Dendritic cell treated with granulocyte-macrophage colony-stimulating factor and Interleukin-4, amounts not matched to agents 40 ng/mL and 50 ng/mL, for 4 days (primary cell): ENCODE results near the gene FDXACB1.

Experiments used
- H3K27ac Mint-ChIP-seq: one replicate; pipeline ENCODE4 v1.8.0; 2022; ENCODE audit warnings: mild to moderate bottlenecking, mixed read lengths
- H3K27me3 Mint-ChIP-seq: one replicate; pipeline ENCODE4 v1.8.0; 2022; ENCODE audit warnings: mild to moderate bottlenecking, mixed read lengths
- H3K36me3 Mint-ChIP-seq: one replicate; pipeline ENCODE4 v1.8.0; 2022; ENCODE audit warnings: low read depth, mixed read lengths
- H3K4me1 Mint-ChIP-seq: one replicate; pipeline ENCODE4 v1.8.0; 2022; ENCODE audit warnings: low read depth, mixed read lengths
- H3K4me3 Mint-ChIP-seq: one replicate; pipeline ENCODE4 v1.8.0; 2022; ENCODE audit warnings: mild to moderate bottlenecking, moderate library complexity, mixed read lengths
- H3K9me3 Mint-ChIP-seq: one replicate; pipeline ENCODE4 v1.8.0; 2022; ENCODE audit warnings: mixed read lengths
- intact Hi-C: fragments of 100-400 bp; cut with micrococcal nuclease; formaldehyde crosslinking; loops from one replicate; pipeline ENCODE4 v1.15.0; 2022

FDXACB1 gene

DNA sequence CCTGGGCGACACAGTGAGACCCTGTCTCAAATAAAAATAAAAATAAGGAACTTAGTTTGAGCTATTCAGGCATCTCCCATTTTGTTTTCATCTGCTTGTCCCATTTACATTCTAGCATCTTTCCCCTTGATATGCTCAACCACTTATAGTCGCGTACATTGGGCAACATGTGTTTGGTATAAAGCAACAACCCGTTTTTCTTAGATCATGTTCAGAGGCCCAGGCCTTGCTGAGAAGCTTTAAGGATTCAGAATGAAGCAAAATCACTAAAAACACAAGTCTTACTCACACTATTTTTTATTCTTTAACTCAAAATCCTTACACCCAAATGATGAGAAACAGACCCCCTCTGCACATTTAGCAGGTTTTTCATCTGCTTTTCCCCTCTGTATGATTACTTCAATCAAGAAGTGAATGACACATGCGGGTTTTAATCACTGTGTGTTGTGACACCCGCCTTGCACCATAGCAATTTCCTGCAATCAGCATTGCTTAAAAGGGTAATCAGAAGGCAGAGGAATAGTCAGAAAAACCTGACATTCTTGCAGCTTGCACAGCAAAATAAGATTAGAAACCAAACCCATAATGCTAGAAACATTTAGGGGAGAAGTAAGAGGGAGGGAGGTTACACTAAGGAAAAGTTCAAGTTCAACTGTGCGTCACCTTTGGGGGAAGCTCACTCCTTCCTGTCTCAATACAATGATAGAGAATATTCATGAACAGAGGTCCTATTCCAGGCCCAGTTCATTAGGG, 33.5 kb downstream of the FDXACB1 start:
- no peak overlapping the region for H3K4me3 Mint-ChIP-seq
- H3K4me1 Mint-ChIP-seq: peaks cover 50% of the 10 kb centered on the region
- H3K27ac Mint-ChIP-seq: no peak overlapping the region
- H3K27me3 Mint-ChIP-seq: no peaks in the 10 kb centered on the region
- intact Hi-C loops: no loop called here
- no peaks in the 10 kb centered on the region for H3K9me3 Mint-ChIP-seq
- peaks cover 34% of the 10 kb centered on the region for H3K36me3 Mint-ChIP-seq

DNA sequence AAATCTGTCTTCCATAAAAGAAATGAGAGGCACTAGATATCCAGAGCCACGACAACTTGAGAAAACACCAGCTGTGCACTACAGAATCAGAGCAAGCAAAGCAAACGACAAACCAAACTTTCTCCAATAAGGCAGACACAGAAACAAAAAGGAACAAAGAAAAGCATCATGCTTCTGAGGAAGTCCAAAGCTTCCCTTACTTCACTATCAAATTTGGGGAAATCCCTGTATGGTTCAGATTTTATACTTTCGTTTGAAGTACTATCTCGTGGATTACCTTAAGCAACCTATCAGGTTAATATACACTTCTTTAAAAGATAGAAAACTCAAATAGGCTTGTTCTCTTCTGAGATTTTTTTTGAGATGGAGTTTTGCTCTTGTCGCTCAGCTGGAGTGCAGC, 35.3 kb downstream of the FDXACB1 start:
- peak overlapping the region; percentile 74 for H3K27ac Mint-ChIP-seq
- H3K4me3 Mint-ChIP-seq: peak overlapping the region; percentile 32
- H3K9me3 Mint-ChIP-seq: no peaks in the 10 kb centered on the region
- intact Hi-C loops: loop anchor here (5.0 kb wide), 2 partner anchors 66 to 241 kb away; partner anchors contain the start of gene SIK2
- peaks cover 50% of the 10 kb centered on the region for H3K4me1 Mint-ChIP-seq
- H3K36me3 Mint-ChIP-seq: peaks cover 22% of the 10 kb centered on the region
- H3K27me3 Mint-ChIP-seq: no peaks in the 10 kb centered on the region

DNA sequence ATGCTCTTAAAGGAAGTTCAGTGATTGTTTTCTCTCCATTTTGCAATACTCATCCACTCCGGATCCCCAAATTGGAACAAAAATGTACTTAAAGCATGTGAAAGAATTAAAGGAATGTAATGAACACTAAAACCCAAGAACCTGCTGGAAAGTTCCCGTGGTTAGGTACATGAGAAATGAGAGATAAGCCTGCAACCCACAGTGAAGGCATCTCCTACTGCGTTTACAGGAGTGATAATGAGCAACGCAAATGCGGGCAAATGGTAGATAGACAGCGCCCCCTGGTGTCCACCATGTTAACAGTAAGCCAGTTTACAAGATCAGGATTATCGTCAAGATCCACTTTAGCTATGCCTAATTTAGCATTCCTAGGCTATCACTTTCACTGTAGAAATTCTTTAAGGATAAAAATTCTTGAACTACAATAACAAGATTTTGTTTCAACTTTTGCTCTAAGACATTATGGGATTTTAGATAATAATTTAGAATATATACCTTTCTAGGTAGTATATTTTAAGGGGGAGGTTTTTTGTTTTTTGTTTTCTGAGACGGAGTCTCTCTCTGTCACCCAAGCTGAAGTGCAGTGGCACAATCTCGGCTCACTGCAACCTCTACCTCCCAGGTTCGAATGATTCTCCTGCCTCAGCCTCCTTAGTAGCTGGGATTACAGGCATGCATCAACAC, 37.5 kb downstream of the FDXACB1 start:
- H3K27ac Mint-ChIP-seq: no peak overlapping the region

DNA sequence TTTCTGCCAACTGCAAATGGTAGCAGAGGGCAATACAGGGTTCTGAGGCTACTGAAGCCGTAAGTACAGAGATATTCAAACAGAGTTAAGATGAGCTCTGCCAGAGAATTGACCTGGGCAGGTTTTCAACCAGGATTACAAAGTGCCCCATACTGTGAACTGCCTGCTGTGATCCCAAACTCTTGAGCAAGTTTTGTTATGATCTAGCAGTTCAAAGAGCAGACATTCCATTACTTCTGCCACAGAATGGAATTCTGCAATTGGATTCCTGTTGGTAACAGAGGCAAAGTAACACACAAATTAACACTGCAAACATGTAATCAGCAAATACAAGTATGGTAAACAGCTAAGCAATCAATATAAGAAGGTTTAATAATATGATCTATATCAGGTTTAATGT, 38.8 kb downstream of the FDXACB1 start:
- Mint-ChIP-seq H3K9me3 (no peaks in the 10 kb centered on the region), H3K27ac (no peak overlapping the region), H3K4me3 (no peak overlapping the region), H3K27me3 (no peaks in the 10 kb centered on the region), H3K36me3 (peaks cover 28% of the 10 kb centered on the region), H3K4me1 (peaks cover 21% of the 10 kb centered on the region)
- intact Hi-C loops: loop anchor here (5.0 kb wide), 2 partner anchors 63 to 238 kb away; partner anchors contain the start of gene SIK2

More for the DNA sequence above, 37.5 kb downstream of the FDXACB1 start:
- intact Hi-C loops: loop anchor here (1.0 to 5.0 kb wide), 3 partner anchors 64 to 276 kb away; partner anchors contain the start of gene SIK2
- Mint-ChIP-seq H3K9me3 (no peaks in the 10 kb centered on the region), H3K4me1 (peaks cover 34% of the 10 kb centered on the region), H3K27me3 (no peaks in the 10 kb centered on the region), H3K36me3 (peaks cover 21% of the 10 kb centered on the region), H3K4me3 (no peak overlapping the region)

DNA sequence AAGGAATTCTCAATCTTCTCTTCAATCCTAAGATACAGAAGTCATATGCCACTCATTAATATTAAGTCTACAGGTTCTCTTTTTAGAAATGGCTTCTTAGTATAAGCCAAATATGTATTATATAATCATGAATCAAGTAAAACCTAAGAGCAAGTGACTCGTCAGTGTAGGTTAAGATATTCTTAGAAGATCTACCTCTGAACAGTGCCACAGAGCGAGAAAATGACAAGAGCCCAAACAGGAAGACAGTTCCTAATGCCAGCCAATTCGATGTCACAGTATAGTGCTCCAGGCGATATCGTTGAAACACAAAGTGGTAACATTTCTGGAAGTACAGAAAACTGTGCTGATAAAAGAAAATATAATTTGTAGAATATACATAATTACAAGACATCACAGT, 40.9 kb downstream of the FDXACB1 start:
- intact Hi-C loops: no loop called here
- no peaks in the 10 kb centered on the region for H3K4me1 Mint-ChIP-seq
- H3K36me3 Mint-ChIP-seq: peaks cover 37% of the 10 kb centered on the region
- H3K9me3 Mint-ChIP-seq: no peaks in the 10 kb centered on the region
- H3K4me3 Mint-ChIP-seq: no peak overlapping the region
- no peak overlapping the region for H3K27ac Mint-ChIP-seq
- H3K27me3 Mint-ChIP-seq: no peaks in the 10 kb centered on the region

DNA sequence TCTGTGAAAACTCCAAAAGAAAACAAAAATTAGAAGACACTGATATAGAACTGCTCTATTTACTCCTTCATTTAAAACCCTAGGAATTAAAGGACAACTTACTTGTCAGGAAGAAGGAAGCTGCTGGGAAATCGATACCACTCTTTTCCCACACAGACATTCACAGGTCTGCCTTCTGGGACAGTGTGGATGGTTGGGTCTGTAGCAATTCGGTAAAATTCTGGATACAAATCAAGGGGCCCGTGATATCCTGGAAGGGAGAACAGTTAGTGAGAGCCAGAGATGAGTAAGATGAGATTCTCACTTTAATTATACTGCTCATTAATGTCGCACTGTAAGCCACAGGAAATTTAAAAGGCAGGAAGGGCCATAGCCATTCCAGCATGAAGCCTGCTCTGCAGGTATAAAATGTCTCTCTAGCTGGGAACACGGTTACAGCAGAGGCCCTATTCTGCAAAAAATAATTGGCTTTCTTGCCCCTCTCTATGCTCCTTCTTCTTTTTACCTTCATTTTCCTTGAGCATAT, 41.5 kb downstream of the FDXACB1 start:
- intact Hi-C loops: no loop called here
- H3K4me3 Mint-ChIP-seq: no peak overlapping the region
- H3K9me3 Mint-ChIP-seq: no peaks in the 10 kb centered on the region
- H3K27me3 Mint-ChIP-seq: no peaks in the 10 kb centered on the region
- peaks cover 37% of the 10 kb centered on the region for H3K36me3 Mint-ChIP-seq
- H3K27ac Mint-ChIP-seq: no peak overlapping the region
- H3K4me1 Mint-ChIP-seq: no peaks in the 10 kb centered on the region

DNA sequence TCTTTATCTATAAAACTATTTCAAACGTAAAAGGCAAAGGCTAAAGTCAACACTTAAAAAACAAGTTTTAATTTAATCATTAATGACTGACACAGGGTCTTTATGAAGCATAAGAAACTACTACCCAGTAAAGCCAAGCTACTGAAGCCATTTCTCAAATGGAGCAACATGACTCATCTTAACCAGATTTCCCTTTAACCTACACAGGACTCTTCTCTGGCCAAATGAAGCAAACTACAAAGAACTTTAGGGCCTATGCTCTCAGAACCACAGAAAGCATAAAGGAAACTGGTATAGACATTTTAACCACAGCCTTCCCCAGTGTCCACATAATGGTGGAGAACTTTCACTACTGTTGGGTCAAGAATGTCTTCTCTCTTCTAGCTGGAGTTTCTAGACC, 42.2 kb downstream of the FDXACB1 start:
- H3K9me3 Mint-ChIP-seq: no peaks in the 10 kb centered on the region
- intact Hi-C loops: no loop called here
- H3K27ac Mint-ChIP-seq: no peak overlapping the region
- no peak overlapping the region for H3K4me3 Mint-ChIP-seq
- H3K27me3 Mint-ChIP-seq: no peaks in the 10 kb centered on the region
- H3K36me3 Mint-ChIP-seq: peaks cover 37% of the 10 kb centered on the region
- no peaks in the 10 kb centered on the region for H3K4me1 Mint-ChIP-seq

DNA sequence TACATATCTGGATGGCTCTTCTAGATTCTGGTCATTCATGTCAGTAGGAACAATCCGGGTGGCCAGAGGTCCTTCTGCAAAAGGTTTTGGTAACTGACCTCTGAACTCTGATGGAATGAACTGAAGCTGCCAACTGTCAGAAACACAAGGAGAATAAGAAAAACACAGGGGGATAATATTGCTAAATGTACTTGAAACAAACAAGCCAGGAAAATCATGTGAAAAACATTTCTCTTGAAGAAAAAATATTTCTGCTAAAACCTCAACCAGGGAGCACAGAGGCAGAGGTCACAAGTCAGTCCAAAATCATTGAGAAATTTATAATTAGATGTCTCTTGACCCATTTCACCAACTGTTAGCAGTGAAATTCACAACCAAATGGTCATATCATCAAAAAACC, 42.8 kb downstream of the FDXACB1 start:
- no peaks in the 10 kb centered on the region for H3K9me3 Mint-ChIP-seq
- no peak overlapping the region for H3K4me3 Mint-ChIP-seq
- no peaks in the 10 kb centered on the region for H3K4me1 Mint-ChIP-seq
- peaks cover 40% of the 10 kb centered on the region for H3K36me3 Mint-ChIP-seq
- no peak overlapping the region for H3K27ac Mint-ChIP-seq
- intact Hi-C loops: no loop called here
- no peaks in the 10 kb centered on the region for H3K27me3 Mint-ChIP-seq

DNA sequence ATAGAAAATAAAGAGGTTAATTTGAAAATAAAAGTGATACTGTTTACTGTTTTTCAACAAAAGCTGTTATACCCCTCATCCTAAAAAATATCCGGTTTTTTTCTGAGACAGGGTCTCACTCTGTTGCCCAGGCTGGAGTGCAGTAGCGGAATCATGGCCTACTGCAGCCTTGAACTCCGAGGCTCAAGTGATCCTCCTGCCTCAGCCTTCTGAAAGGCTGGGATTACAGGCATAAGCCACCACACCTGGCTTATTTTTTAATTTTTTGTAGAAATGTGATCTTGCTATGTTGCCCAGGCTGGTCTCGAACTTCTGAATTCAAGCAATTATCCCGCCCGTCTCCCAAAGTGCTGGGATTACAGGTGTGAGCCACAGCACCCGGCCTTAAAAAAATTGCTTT, 43.3 kb downstream of the FDXACB1 start:
- Mint-ChIP-seq H3K4me1 (no peaks in the 10 kb centered on the region), H3K9me3 (no peaks in the 10 kb centered on the region), H3K27ac (no peak overlapping the region), H3K4me3 (no peak overlapping the region), H3K27me3 (no peaks in the 10 kb centered on the region), H3K36me3 (peaks cover 45% of the 10 kb centered on the region)
- intact Hi-C loops: no loop called here

DNA sequence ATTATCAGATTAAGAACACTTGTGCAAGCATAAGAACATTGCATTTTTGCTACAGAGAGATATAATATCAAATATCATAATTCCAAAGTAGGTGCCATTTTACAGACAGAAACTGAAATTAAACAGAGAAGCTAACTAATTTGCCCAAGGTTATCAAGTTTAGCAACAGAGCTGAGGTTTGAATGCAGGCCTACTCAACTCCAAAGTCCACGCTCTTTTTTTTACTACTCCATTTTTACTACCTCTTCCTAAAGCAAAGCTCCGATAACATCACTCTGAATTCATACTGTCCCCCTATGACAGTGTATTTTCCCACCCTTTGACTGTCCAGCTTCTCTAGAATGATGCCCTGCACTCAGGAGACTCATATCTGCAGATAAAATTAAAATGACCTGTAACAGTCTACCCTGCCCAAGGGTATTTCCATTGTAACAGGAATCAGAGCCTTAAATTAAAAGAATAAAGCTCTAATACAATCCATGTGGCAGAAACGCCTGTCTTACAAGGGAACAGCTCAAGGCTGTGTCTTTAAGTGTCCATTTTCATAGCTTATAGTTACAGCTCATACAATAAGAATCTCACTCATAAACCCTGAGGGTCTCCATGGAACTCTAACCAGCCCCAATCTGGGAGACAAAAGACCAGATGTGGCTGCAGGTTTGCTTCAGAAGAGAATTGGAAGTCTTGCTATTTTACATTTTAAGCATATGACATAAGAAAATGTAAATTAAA, 44.4 kb downstream of the FDXACB1 start:
- Mint-ChIP-seq H3K4me1 (no peaks in the 10 kb centered on the region), H3K36me3 (peaks cover 50% of the 10 kb centered on the region), H3K9me3 (no peaks in the 10 kb centered on the region), H3K4me3 (no peak overlapping the region), H3K27me3 (no peaks in the 10 kb centered on the region), H3K27ac (no peak overlapping the region)
- intact Hi-C loops: no loop called here

DNA sequence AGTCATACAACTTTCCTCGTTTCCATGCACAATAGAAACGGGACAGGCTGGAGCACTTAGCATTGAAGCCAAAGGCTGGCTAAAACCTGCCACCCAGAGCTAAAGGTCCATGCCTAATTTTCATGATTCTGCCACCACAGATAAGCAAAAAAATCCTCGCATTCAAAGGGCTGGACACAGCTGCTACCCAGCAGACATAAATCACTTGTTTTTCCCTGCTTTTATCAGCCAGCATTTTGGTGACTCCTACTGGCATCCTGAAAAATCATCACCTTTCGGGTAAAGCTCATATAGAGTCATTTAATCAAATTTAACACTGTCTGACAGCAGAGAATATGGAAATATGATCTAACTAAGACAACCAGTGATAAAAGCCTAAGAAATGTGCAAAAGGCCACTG, 45.4 kb downstream of the FDXACB1 start:
- intact Hi-C loops: no loop called here
- H3K36me3 Mint-ChIP-seq: peaks cover 50% of the 10 kb centered on the region
- H3K27me3 Mint-ChIP-seq: no peaks in the 10 kb centered on the region
- no peak overlapping the region for H3K4me3 Mint-ChIP-seq
- H3K4me1 Mint-ChIP-seq: no peaks in the 10 kb centered on the region
- no peak overlapping the region for H3K27ac Mint-ChIP-seq
- H3K9me3 Mint-ChIP-seq: no peaks in the 10 kb centered on the region

DNA sequence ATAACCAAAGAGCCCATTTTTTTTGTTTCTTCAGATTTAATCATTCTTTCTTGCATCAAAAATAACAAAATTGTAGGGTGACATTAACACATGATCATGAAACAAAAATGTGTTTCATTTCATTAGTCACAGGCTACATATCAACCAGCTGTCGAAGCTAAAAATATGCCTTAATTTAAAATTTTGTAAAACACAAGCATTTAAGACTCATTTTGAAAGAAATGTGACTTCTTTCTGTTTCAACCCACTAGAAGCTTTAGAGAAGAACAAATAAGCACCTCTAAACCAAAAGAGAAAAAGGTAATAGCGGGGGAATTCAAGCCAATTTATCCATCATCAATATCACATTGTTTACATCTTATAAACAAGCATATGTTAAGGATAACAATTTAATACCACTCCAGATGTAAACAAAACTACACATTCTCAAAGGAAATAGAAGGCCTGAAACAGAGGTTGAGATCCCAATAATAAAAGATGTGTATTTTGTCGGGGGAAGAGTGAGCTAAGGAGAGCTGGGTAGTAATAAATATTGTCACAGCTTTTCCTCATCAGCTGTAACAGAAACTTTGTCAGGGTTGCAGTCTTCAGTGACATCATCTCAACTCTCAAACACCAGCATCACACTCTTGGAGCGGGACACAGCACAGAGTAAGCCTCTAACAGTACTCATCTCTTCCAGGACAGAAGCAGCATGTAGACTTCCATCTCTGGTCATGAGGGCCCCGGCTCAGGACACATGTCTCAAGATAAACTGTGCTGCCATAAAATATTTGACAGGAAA, 49.6 kb downstream of the FDXACB1 start:
- Mint-ChIP-seq H3K27me3 (no peaks in the 10 kb centered on the region), H3K36me3 (peaks cover 41% of the 10 kb centered on the region), H3K9me3 (no peaks in the 10 kb centered on the region), H3K4me3 (no peak overlapping the region), H3K27ac (no peak overlapping the region), H3K4me1 (no peaks in the 10 kb centered on the region)
- intact Hi-C loops: no loop called here

DNA sequence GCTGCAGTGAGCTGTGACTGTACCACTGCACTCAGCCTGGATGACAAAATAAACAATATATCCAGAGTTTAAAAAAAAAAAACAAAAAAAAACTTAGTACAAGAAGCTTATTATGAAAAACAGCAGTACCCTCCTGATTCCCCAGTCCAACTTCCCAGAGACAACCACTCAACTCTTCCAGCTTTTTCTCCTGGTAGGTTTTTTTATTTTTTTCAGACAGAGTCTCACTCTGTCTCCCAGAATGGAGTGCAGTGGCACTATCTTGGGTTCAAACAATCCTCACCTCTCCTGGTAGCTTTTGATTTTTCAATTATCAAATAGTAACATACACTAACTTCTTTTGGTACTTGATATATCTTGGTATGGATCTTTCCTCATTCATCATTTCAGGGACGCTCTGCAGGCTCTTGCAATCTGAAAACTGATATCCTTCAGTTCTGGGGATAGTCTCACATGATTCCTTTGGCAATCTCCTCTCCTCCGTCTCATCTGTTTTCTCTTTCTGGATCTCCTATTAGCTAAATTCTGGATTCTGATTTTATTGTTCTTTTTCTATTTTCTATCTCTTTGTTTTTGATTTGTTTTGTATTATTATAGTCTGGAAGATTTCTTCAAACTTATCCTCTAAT, 52.5 kb downstream of the FDXACB1 start:
- Mint-ChIP-seq H3K36me3 (peaks cover 38% of the 10 kb centered on the region), H3K9me3 (no peaks in the 10 kb centered on the region), H3K27ac (no peak overlapping the region), H3K4me3 (no peak overlapping the region), H3K27me3 (no peaks in the 10 kb centered on the region), H3K4me1 (no peaks in the 10 kb centered on the region)
- intact Hi-C loops: no loop called here
